ENCODE results near the gene ASTN1. TPM values are rescaled to one million over a fixed set of nuclear protein-coding genes. Genes with fewer than 3 reads are reported as not detected.

The ASTN1 gene
- total RNA-seq = not detected

- H3K4me1 Mint-ChIP-seq = no peaks in the 10 kb centered on the region
- POLR2A ChIA-PET = no interaction called here
- no peak for DNase-seq
- no peaks in the 10 kb centered on the region for H3K9me3 Mint-ChIP-seq
- H3K4me3 Mint-ChIP-seq = no peak within 1 kb of the TSS
- peaks cover 23% of the 10 kb centered on the region for H3K27me3 Mint-ChIP-seq
- ATAC-seq (ENCODE audit: low read depth) = no peak
- H3K36me3 Mint-ChIP-seq = peaks cover 3% of the 10 kb centered on the region
- no peak within 1 kb of the TSS for H3K27ac Mint-ChIP-seq
These were observed at the start of gene ASTN1 for GRCh38 chr1:177164380-177165068. Gene ASTN1 (minus strand): TSS chr1:177164712. CDS start chr1:177164676, 36 bp downstream.

DNA sequence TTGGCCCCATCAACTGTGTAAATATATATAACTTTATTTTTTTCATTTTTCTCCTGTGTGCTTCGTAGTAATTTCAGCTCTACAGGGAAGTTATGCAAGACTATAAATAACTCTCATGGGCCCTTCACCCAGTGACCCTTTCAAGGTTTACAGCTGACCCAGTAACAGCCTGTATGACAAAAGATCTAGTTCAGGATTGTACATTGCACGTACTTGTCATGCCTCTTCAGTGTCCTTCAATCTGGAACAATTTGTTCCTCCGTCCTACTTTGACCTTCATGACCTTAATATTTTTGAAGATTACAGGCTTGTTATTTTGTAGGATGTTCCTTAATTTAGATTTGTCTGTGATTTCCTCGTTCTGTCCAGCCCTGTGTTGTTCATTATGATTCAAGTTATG lies 46.7 kb upstream of the ASTN1 start:
- Mint-ChIP-seq H3K36me3 (no peaks in the 10 kb centered on the region), H3K4me3 (no peak overlapping the region), H3K27me3 (no peaks in the 10 kb centered on the region), H3K27ac (no peak overlapping the region), H3K4me1 (no peaks in the 10 kb centered on the region), H3K9me3 (peaks cover 1% of the 10 kb centered on the region)
- DNase-seq (no peak), ATAC-seq (ENCODE audit: low read depth) (no peak)
- POLR2A ChIA-PET = no interaction called here

GRCh38 chr1:177210071-177210470 lies 45.6 kb upstream of the ASTN1 start:
- POLR2A ChIA-PET = no interaction called here
- Mint-ChIP-seq H3K9me3 (no peaks in the 10 kb centered on the region), H3K27me3 (no peaks in the 10 kb centered on the region), H3K36me3 (no peaks in the 10 kb centered on the region), H3K4me3 (no peak overlapping the region), H3K4me1 (no peaks in the 10 kb centered on the region), H3K27ac (no peak overlapping the region)
- ATAC-seq (ENCODE audit: low read depth) (no peak), DNase-seq (no peak)

DNA sequence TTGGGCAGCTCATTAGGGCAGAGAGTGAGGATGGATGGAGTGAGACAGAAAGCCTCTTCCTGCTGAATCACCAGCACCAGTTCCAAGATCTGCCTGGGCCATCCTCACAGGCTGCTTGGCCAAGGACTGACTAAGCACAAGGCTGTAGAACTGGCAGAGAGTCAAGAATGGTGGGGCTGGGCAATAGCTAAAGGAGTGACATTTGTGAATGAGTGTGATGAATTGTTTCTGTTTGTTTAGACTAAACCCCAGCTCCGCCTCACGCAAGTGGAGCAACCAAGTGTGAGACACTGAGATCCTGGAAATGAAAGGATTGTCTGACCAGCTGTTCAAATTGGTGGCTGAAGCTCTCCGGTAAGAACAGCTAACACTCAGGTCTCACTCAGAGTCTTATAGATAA lies 44.8 kb upstream of the ASTN1 start:
- Mint-ChIP-seq H3K27me3 (no peaks in the 10 kb centered on the region), H3K9me3 (no peaks in the 10 kb centered on the region), H3K27ac (no peak overlapping the region), H3K4me1 (no peaks in the 10 kb centered on the region), H3K36me3 (no peaks in the 10 kb centered on the region), H3K4me3 (no peak overlapping the region)
- POLR2A ChIA-PET = no interaction called here
- ATAC-seq (ENCODE audit: low read depth) (no peak), DNase-seq (no peak)

DNA sequence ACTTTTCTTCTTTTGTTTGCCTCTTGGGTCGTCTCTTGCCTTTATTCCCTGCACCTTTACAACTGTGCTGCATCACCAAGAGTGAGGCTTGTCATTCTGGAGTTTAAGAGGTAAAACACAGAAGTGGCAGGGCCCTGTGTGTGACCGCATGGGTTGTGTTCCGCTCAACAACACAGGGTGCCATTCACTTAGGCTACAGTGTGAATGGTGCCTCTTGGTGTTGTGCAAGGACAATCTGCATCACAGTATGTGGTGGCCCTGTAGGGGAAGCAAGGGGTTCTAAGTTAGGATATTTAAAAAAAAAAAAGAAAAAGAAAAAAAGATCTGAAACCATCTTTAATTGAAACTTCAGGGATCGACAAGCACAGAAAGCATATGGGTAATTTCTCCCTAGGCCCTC lies 44.4 kb upstream of the ASTN1 start:
- Mint-ChIP-seq H3K27ac (no peak overlapping the region), H3K4me1 (no peaks in the 10 kb centered on the region), H3K4me3 (no peak overlapping the region), H3K36me3 (no peaks in the 10 kb centered on the region), H3K27me3 (no peaks in the 10 kb centered on the region), H3K9me3 (no peaks in the 10 kb centered on the region)
- DNase-seq (no peak), ATAC-seq (ENCODE audit: low read depth) (no peak)
- POLR2A ChIA-PET = no interaction called here

DNA sequence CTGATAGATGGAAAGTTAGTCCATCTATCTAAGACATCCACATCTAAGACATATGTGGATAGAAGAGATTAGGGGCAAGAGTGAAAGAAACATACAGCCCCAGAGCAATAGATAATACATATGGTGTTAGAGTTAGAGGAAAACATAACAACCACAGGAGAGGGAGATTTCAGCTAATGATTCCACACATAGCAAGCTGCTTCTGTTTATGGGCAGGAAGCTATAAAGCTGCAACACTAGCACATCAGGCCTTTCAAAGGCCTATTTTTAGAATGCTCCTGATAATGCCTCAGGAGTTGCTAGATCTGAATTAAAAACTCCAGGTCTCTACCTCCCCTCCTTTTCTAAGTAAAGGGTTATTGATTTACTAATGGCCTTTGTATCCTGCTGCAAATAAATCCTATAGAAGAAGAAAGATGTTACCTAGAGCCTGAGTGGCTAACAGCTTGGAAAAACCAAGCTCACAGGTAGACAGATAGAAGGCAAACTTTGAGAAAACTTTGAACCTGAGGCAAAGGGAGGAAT lies 42.4 kb upstream of the ASTN1 start:
- no peak overlapping the region for H3K27ac Mint-ChIP-seq
- H3K36me3 Mint-ChIP-seq = no peaks in the 10 kb centered on the region
- no peaks in the 10 kb centered on the region for H3K9me3 Mint-ChIP-seq
- no peak for DNase-seq
- POLR2A ChIA-PET = no interaction called here
- ATAC-seq (ENCODE audit: low read depth) = no peak
- no peaks in the 10 kb centered on the region for H3K27me3 Mint-ChIP-seq
- H3K4me1 Mint-ChIP-seq = no peaks in the 10 kb centered on the region
- no peak overlapping the region for H3K4me3 Mint-ChIP-seq

DNA sequence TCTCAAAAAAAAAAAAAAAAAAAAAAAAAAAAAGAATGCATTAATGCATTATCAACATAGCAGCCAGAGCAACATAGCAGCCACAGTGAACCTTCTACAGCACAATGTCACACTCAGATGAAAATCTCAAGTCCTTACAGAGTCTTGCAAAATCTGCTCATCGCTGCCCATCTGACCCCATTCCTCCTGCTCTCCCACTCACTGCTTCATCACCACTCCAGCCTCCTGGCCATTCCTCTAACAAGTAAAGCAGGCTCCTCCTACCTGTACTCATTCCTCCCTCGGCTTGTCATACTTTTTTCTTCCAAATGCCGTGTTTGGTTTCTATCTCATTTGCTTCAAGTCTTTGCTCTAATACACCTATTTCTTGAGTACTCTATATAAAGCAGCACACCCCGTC lies 35.8 kb upstream of the ASTN1 start:
- Mint-ChIP-seq H3K27ac (no peak overlapping the region), H3K4me3 (no peak overlapping the region), H3K9me3 (no peaks in the 10 kb centered on the region), H3K4me1 (no peaks in the 10 kb centered on the region), H3K27me3 (no peaks in the 10 kb centered on the region), H3K36me3 (no peaks in the 10 kb centered on the region)
- DNase-seq (no peak), ATAC-seq (ENCODE audit: low read depth) (no peak)
- POLR2A ChIA-PET = no interaction called here

DNA sequence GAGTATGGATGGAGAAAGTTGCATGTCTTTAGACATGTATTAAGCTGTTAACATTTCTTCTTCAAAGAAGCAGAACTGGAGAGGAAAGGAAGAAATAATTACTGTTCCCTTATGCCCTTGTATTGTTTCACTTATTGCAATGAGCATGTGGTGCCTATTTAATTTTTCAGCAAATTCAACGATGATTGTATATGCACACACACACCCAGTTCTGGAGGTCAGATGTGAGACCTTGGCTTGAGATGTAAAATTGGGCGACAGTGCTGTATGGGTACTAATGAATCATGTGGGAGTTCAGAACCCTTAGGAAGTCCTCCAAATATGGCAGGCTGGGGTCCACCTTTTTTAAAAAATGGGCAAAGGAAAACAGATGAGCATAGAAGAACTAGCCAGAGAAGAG lies 33.7 kb upstream of the ASTN1 start:
- POLR2A ChIA-PET = no interaction called here
- no peaks in the 10 kb centered on the region for H3K36me3 Mint-ChIP-seq

DNA sequence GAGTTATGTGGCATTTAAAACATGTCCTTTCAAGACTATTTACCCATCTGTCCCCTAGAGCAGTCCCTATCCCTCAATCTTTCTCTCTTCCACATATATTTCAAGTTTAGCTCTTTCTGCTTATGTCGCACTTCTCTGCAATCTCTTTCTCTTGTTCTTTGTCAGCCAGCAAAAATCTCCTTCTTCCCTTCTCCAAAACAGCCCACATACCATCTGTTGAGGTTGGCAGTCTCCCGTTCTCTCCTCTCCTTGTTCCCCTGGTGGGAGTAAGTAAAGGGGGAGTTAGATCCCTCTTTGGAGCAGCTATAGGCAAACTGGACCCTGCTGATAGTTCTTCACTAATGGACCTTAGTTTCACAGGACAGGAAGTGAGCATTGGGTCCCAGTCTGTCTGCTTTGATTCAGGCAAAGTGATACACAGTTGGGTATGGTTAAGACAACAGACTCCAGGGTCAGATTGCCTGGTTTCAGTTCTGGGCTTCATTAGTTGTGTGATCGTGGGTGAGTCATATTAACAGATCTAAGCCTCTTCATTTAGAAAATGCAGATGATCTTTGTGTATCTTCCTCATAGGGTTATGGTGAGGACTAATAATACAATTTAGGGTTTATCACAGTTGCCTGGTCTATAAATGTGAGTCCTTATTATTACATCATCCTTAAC lies 25.9 kb upstream of the ASTN1 start:
- Mint-ChIP-seq H3K27ac (no peak overlapping the region), H3K36me3 (no peaks in the 10 kb centered on the region), H3K9me3 (no peaks in the 10 kb centered on the region), H3K27me3 (no peaks in the 10 kb centered on the region), H3K4me1 (no peaks in the 10 kb centered on the region), H3K4me3 (no peak overlapping the region)
- POLR2A ChIA-PET = no interaction called here
- DNase-seq (no peak), ATAC-seq (ENCODE audit: low read depth) (no peak)

More for the DNA sequence above, 33.7 kb upstream of the ASTN1 start:
- no peak for DNase-seq
- no peak overlapping the region for H3K4me3 Mint-ChIP-seq
- no peaks in the 10 kb centered on the region for H3K27me3 Mint-ChIP-seq
- no peaks in the 10 kb centered on the region for H3K9me3 Mint-ChIP-seq
- no peak for ATAC-seq (ENCODE audit: low read depth)
- no peaks in the 10 kb centered on the region for H3K4me1 Mint-ChIP-seq
- no peak overlapping the region for H3K27ac Mint-ChIP-seq

DNA sequence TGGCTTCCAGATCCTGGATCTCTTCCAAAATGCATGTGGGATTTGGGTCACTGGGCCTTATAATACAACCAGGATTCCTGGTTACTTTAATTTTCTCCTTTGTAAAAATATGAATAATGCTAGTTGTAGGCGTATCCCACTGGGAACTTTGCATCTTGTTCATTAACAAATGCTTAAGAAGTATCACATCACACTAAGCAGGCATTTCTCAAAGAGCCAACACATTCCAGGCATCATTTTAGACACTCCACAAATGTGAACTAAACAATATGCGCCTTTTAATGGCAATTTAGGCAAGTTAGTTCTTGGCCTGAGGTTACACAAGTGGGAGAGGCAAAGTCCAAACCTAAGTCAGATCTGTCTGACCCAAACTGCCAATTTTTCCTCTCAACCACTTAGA lies 22.1 kb upstream of the ASTN1 start:
- no peak for ATAC-seq (ENCODE audit: low read depth)
- Mint-ChIP-seq H3K4me3 (no peak overlapping the region), H3K27me3 (peaks cover 11% of the 10 kb centered on the region), H3K9me3 (no peaks in the 10 kb centered on the region), H3K4me1 (peaks cover 2% of the 10 kb centered on the region), H3K36me3 (no peaks in the 10 kb centered on the region), H3K27ac (no peak overlapping the region)
- DNase-seq = no peak
- POLR2A ChIA-PET = no interaction called here

DNA sequence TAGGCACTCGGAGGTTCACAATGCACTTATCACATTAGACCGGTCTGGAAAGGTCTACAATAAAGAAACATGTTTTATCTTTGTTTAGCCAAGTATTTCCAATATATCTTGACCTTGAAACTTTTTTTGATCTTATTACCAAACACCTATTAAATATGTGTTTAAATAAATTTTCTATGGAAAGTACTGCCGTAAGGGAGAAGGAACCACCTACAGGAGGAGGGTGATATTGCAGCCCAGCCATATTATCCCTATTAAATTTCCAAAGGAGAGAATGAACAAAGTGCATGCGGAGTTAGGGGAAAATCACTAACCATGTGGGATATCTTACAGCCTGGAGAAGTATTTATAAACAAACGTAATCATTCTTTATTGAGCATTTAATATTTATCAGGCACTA lies 20.7 kb upstream of the ASTN1 start:
- peaks cover 2% of the 10 kb centered on the region for H3K4me1 Mint-ChIP-seq
- DNase-seq (no peak), ATAC-seq (ENCODE audit: low read depth) (no peak)
- no peak overlapping the region for H3K27ac Mint-ChIP-seq
- no peaks in the 10 kb centered on the region for H3K36me3 Mint-ChIP-seq
- POLR2A ChIA-PET = no interaction called here
- no peaks in the 10 kb centered on the region for H3K9me3 Mint-ChIP-seq
- H3K27me3 Mint-ChIP-seq = peaks cover 19% of the 10 kb centered on the region
- no peak overlapping the region for H3K4me3 Mint-ChIP-seq

DNA sequence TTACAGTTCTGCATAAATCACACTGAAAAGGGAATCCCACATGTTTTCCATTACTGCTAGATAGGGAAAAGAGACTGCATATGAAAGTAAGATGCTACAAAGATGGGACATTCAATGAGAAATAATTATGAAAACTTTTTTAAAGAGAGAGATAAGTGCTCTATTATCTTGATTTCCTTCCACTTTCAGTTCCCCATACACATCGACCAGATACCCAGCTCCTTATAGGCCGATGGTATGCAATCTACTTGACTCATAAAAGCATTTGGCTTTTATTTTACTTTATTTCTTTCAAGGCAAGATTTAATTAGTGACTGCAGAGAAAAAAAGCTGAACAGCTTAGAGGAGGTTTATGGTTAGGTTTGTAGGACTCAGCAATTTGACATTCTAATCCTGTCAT lies 19.3 kb upstream of the ASTN1 start:
- Mint-ChIP-seq H3K4me1 (peaks cover 2% of the 10 kb centered on the region), H3K27ac (no peak overlapping the region), H3K27me3 (peaks cover 19% of the 10 kb centered on the region), H3K9me3 (no peaks in the 10 kb centered on the region), H3K4me3 (no peak overlapping the region), H3K36me3 (no peaks in the 10 kb centered on the region)
- no peak for ATAC-seq (ENCODE audit: low read depth)
- DNase-seq = no peak
- POLR2A ChIA-PET = no interaction called here

DNA sequence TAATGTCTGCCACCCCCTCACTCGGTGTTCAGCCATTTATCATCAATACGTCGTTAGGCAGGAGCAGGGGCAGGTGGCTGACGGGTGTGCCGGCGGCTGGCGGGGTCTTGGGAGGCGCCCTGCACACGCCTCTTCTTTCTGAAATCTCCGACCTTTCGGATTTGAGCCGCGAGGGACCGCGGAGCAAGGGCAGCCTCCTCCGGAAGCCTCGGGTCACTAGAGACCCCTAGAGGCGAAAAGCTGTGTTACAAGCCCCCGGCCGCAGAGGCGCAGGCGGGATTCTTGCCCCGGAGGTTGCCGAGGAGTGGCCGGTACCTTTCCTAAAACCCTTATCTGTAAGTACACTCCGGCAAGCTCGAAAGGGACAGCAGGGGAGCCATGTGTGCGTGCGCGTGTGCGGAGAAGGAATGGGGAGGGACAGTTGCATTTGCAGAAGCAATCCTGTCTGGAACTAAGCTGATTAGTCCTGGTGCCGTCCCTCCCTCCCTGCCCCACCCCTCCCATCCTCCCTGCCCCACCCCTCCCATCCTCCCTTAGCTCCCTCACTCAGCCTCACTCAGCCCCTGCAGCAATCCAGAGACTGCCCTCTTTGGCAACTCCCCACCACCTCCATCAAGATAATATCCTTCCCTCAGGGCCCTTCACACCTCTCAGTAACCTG lies 17.2 kb upstream of the ASTN1 start:
- DNase-seq (peak; percentile 64), ATAC-seq (ENCODE audit: low read depth) (peak; percentile 67)
- no peak overlapping the region for H3K27ac Mint-ChIP-seq
- H3K9me3 Mint-ChIP-seq = no peaks in the 10 kb centered on the region
- H3K4me1 Mint-ChIP-seq = peaks cover 2% of the 10 kb centered on the region
- peaks cover 19% of the 10 kb centered on the region for H3K27me3 Mint-ChIP-seq
- no peaks in the 10 kb centered on the region for H3K36me3 Mint-ChIP-seq
- H3K4me3 Mint-ChIP-seq = peak overlapping the region; percentile 62
- POLR2A ChIA-PET = no interaction called here

- Mint-ChIP-seq H3K36me3 (no peaks in the 10 kb centered on the region), H3K27me3 (peaks cover 19% of the 10 kb centered on the region), H3K4me3 (peak overlapping the region; percentile 62), H3K4me1 (peaks cover 2% of the 10 kb centered on the region), H3K27ac (no peak overlapping the region), H3K9me3 (no peaks in the 10 kb centered on the region)
- POLR2A ChIA-PET = no interaction called here
- peak; percentile 18 for ATAC-seq (ENCODE audit: low read depth)
- no peak for DNase-seq
These were observed 16.7 kb upstream of the ASTN1 start for GRCh38 chr1:177181280-177181630.

All from activated naive CD8-positive, alpha-beta T cell treated with anti-CD3 and anti-CD28 coated beads, Interleukin-2, amount 10 ng/mL, durations not matched to agents 7 days and 5 days (primary cell).